Measurements from ENCODE around the gene ELFN2.
A peak's percentile ranks its signal among the peaks of the same experiment; 100 is the strongest.
"Not testable (repeated sequence)": the region's sequence is repeated elsewhere in the genome, so short reads cannot be mapped to it uniquely, and the experiment has no call there.

The ELFN2 gene

GRCh38 chr22:37409459-37410050 is 17.7 kb downstream of the ELFN2 start:
- DNase-seq: no peak

GRCh38 chr22:37409031-37409430 is 18.2 kb downstream of the ELFN2 start:
- no peak for DNase-seq

- no peak for DNase-seq
Observed at GRCh38 chr22:37407856-37408255, 19.4 kb downstream of the ELFN2 start.

- no peak for DNase-seq
Observed at GRCh38 chr22:37406441-37407235, 20.6 kb downstream of the ELFN2 start.

GRCh38 chr22:37404091-37404490 is 23.2 kb downstream of the ELFN2 start:
- DNase-seq: no peak

GRCh38 chr22:37403267-37403960 is 23.9 kb downstream of the ELFN2 start:
- DNase-seq: peak; percentile 53

- no peak for DNase-seq
Observed at GRCh38 chr22:37402184-37402506, 25.1 kb downstream of the ELFN2 start.

GRCh38 chr22:37401401-37402183 is 25.7 kb downstream of the ELFN2 start:
- DNase-seq: peak; percentile 60

- no peak for DNase-seq
Observed at GRCh38 chr22:37400719-37401118, 26.6 kb downstream of the ELFN2 start.

- DNase-seq: not testable (repeated sequence)
Observed at GRCh38 chr22:37399457-37399856, 27.8 kb downstream of the ELFN2 start.

- no peak for DNase-seq
Observed at GRCh38 chr22:37397226-37397625, 30.1 kb downstream of the ELFN2 start.

- DNase-seq: no peak
Observed at GRCh38 chr22:37396488-37397084, 30.7 kb downstream of the ELFN2 start.

GRCh38 chr22:37394341-37394740 is 32.9 kb downstream of the ELFN2 start:
- DNase-seq: no peak

GRCh38 chr22:37393746-37394145 is 33.5 kb downstream of the ELFN2 start:
- DNase-seq: no peak

- no peak for DNase-seq
Observed at GRCh38 chr22:37392721-37393328, 34.5 kb downstream of the ELFN2 start.

GRCh38 chr22:37391702-37392101 is 35.6 kb downstream of the ELFN2 start:
- DNase-seq: no peak

GRCh38 chr22:37390075-37390474 is 37.2 kb downstream of the ELFN2 start:
- DNase-seq: no peak

GRCh38 chr22:37388538-37388937 is 38.7 kb downstream of the ELFN2 start:
- no peak for DNase-seq

- no peak for DNase-seq
Observed at GRCh38 chr22:37387793-37388192, 39.5 kb downstream of the ELFN2 start.

- DNase-seq: peak; percentile 43
Observed at GRCh38 chr22:37386441-37386840, 40.8 kb downstream of the ELFN2 start.

GRCh38 chr22:37384691-37385090 is 42.6 kb downstream of the ELFN2 start:
- DNase-seq: no peak

GRCh38 chr22:37383341-37383740 is 43.9 kb downstream of the ELFN2 start:
- peak; percentile 66 for DNase-seq

Data from femur (tissue), 1 donor.